HG02885 (cell line): ENCODE results near the gene TCL1B.

ENCODE experiments used
- ATAC-seq: cut with Tn5 transposase; IDR thresholded peaks from one replicate; pipeline ENCODE4 v1.9.1; 2021; ENCODE audit warnings: mild to moderate bottlenecking; ENCODE audit not compliant: unreplicated experiment, poor library complexity

TCL1B gene

GRCh38 chr14:95685978-95686922, at the start of gene TCL1B:
Gene TCL1B, plus strand, starts transcription at chr14:95686426. Its CDS starts 42 bp downstream, at chr14:95686468.
- no peak for ATAC-seq

- ATAC-seq, result no peak
Measured at GRCh38 chr14:95644981-95645380, 41.2 kb upstream of the TCL1B start.

GRCh38 chr14:95645389-95645996, 40.7 kb upstream of the TCL1B start:
- ATAC-seq, result no peak

- ATAC-seq, result no peak
Measured at GRCh38 chr14:95647926-95648325, 38.3 kb upstream of the TCL1B start.

GRCh38 chr14:95649230-95649629, 37.0 kb upstream of the TCL1B start:
- no peak for ATAC-seq

GRCh38 chr14:95651028-95651427, 35.2 kb upstream of the TCL1B start:
- ATAC-seq, result no peak

- ATAC-seq, result no peak
Measured at GRCh38 chr14:95651821-95652583, 34.2 kb upstream of the TCL1B start.

- no peak for ATAC-seq
Measured at GRCh38 chr14:95652690-95653089, 33.5 kb upstream of the TCL1B start.

GRCh38 chr14:95655461-95655860, 30.8 kb upstream of the TCL1B start:
- ATAC-seq, result no peak

GRCh38 chr14:95656634-95657033, 29.6 kb upstream of the TCL1B start:
- no peak for ATAC-seq

GRCh38 chr14:95657454-95657853, 28.8 kb upstream of the TCL1B start:
- ATAC-seq, result no peak

GRCh38 chr14:95659293-95659989, 26.8 kb upstream of the TCL1B start:
- ATAC-seq, result no peak

- ATAC-seq, result no peak
Measured at GRCh38 chr14:95659990-95660385, 26.2 kb upstream of the TCL1B start.

- no peak for ATAC-seq
Measured at GRCh38 chr14:95660651-95661515, 25.3 kb upstream of the TCL1B start.

GRCh38 chr14:95662376-95663186, 23.6 kb upstream of the TCL1B start:
- ATAC-seq, result peak; percentile 49

GRCh38 chr14:95663226-95663797, 22.9 kb upstream of the TCL1B start:
- ATAC-seq, result no peak

GRCh38 chr14:95664066-95664465, 22.2 kb upstream of the TCL1B start:
- ATAC-seq, result no peak

GRCh38 chr14:95664546-95664945, 21.7 kb upstream of the TCL1B start:
- ATAC-seq, result no peak
